Fibroblast of lung (primary cell): Measurements from ENCODE around the gene PCSK1.

Experiments
- EZH2 ChIP-seq: IDR thresholded peaks from 2 replicates; pipeline ENCODE4 v1.5.1; 2012; ENCODE audit warnings: low read length, control low read depth, mild to moderate bottlenecking; ENCODE audit errors: missing control alignments
- TF ChIP-seq, protein P1 (sequence below), 2 donors: IDR thresholded peaks in 1 of 2; conservative IDR thresholded peaks in 1 of 2; 1 replicate in 1 of 2; 2 replicates in 1 of 2; pipeline ENCODE4 v1.5.1; 2011 to 2012; ENCODE audit warnings: low read length in 2 of 2, control low read depth in 1 of 2, inconsistent platforms in 1 of 2, low read depth in 1 of 2, mild to moderate bottlenecking in 1 of 2

GRCh38 chr5:96396878-96397277 lies 36.2 kb downstream of the PCSK1 start:
- TF ChIP-seq, protein P1, sequence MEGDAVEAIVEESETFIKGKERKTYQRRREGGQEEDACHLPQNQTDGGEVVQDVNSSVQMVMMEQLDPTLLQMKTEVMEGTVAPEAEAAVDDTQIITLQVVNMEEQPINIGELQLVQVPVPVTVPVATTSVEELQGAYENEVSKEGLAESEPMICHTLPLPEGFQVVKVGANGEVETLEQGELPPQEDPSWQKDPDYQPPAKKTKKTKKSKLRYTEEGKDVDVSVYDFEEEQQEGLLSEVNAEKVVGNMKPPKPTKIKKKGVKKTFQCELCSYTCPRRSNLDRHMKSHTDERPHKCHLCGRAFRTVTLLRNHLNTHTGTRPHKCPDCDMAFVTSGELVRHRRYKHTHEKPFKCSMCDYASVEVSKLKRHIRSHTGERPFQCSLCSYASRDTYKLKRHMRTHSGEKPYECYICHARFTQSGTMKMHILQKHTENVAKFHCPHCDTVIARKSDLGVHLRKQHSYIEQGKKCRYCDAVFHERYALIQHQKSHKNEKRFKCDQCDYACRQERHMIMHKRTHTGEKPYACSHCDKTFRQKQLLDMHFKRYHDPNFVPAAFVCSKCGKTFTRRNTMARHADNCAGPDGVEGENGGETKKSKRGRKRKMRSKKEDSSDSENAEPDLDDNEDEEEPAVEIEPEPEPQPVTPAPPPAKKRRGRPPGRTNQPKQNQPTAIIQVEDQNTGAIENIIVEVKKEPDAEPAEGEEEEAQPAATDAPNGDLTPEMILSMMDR (conservative IDR thresholded peaks at IDR 0.05 in 1 of 2, IDR thresholded peaks at IDR 0.05 in 1 of 2; ENCODE audit: low read depth in 1 of 2, low read length in 2 of 2), result no peak
- no peak for TF ChIP-seq EZH2
